ENCODE results near the gene NDUFA1.
"Not testable (repeated sequence)": the region's sequence is repeated elsewhere in the genome, so short reads cannot be mapped to it uniquely, and the experiment has no call there.

GRCh38 chrX:119922391-119922790, 50.8 kb downstream of the NDUFA1 start:
- not testable (repeated sequence) for TF ChIP-seq CTCF (IDR thresholded peaks at IDR 0.05; ENCODE audit: low read depth, low read length, missing input control); MAX (IDR thresholded peaks at IDR 0.05); REST (IDR thresholded peaks at IDR 0.05); RXRA (IDR thresholded peaks at IDR 0.05); YY1 (IDR thresholded peaks at IDR 0.05)

Measured in liver (tissue), 3 donors.